GM12874 (cell line): ENCODE measurements around the gene GRIA2.

ENCODE experiments used
- TF ChIP-seq, protein P1 (sequence below): IDR thresholded peaks from 2 replicates; pipeline ENCODE4 v1.5.1; 2011; ENCODE audit warnings: low read depth, mild to moderate bottlenecking, control low read depth, low read length, moderate library complexity; ENCODE audit not compliant: insufficient read depth

The GRIA2 gene

DNA sequence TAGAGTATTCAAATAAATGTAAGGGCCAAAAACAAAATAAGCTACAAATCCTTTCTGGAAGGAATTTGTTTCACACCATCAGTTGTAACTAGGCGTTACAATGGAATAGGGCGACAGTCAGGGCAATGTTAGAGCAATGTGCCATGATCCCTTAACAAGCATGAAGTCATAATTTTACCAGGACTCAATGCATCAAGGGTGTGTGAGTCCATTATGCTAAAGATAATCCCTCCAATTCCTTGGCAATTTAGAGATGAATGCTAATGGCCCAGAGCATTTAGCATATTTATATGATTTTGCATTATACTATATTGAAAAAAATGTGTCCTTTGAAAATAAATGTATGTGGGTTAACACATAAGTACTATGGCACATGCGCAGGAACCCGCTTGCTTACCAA lies 73.1 kb downstream of the GRIA2 start:
- TF ChIP-seq, protein P1, sequence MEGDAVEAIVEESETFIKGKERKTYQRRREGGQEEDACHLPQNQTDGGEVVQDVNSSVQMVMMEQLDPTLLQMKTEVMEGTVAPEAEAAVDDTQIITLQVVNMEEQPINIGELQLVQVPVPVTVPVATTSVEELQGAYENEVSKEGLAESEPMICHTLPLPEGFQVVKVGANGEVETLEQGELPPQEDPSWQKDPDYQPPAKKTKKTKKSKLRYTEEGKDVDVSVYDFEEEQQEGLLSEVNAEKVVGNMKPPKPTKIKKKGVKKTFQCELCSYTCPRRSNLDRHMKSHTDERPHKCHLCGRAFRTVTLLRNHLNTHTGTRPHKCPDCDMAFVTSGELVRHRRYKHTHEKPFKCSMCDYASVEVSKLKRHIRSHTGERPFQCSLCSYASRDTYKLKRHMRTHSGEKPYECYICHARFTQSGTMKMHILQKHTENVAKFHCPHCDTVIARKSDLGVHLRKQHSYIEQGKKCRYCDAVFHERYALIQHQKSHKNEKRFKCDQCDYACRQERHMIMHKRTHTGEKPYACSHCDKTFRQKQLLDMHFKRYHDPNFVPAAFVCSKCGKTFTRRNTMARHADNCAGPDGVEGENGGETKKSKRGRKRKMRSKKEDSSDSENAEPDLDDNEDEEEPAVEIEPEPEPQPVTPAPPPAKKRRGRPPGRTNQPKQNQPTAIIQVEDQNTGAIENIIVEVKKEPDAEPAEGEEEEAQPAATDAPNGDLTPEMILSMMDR = no peak

- TF ChIP-seq, protein P1 = no peak
Observed at GRCh38 chr4:157294575-157294974, 74.0 kb downstream of the GRIA2 start.

DNA sequence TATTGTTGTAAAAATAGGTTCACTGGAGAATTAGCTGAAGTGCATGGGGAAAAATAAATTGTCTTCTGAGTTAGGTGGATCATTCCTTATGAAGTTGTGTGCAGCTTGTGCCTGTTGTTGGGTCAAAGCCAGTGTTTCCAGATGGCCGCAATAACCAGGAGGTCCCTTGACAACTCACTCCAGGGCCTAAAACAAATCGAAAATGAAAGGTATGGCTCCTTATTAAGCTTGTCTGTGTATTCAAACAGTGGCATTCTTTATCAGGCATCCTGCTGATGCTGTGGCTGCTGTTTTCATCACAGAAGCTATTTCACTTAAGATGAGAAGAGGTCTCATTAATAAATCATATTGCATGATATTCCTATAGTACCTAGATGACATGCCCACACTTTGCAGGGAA lies 80.2 kb downstream of the GRIA2 start:
- TF ChIP-seq, protein P1 = no peak

GRCh38 chr4:157303471-157303960 lies 83.0 kb downstream of the GRIA2 start:
- TF ChIP-seq, protein P1 = no peak

DNA sequence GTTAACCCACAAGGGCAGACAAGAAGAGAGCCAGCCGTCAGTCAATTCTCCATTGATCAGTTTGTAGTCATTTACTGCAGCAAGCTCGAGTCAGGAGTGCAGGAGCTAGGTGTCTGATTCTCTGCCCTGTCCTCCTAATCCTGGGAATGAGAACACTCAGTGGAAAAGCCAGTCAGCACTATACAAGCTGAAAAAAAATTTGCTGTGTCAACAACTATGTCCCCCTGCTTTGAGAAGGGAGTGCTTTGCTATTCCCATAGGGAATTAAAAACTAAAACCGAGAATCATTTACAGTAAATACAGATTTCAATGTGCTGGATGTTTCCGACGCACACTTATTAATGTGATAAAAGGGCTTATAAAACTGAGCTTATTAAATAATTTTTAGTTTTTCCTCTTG lies 84.2 kb downstream of the GRIA2 start:
- TF ChIP-seq, protein P1 = no peak

- TF ChIP-seq, protein P1 = no peak
Observed at GRCh38 chr4:157312702-157313101, 92.2 kb downstream of the GRIA2 start.

GRCh38 chr4:157314906-157315305 lies 94.4 kb downstream of the GRIA2 start:
- TF ChIP-seq, protein P1 = no peak

- TF ChIP-seq, protein P1 = no peak
Observed at GRCh38 chr4:157315968-157316367, 95.4 kb downstream of the GRIA2 start.
